K562 (cell line): ENCODE measurements around the gene SORT1. TPM values are rescaled to one million over a fixed set of nuclear protein-coding genes. Genes with fewer than 3 reads are reported as not detected.
A peak's percentile ranks its signal among the peaks of the same experiment; 100 is the strongest.

Source experiments
- FOXM1 ChIP-seq, 2 experiments: fragments of 450-650 bp in 1 of 2; sonication (generic) in 1 of 2; formaldehyde crosslinking in 1 of 2; IDR thresholded peaks; 2 replicates each; pipeline versions ENCODE4 v1.6.1 to v1.9.0; 2017 to 2022; ENCODE audit warnings: low read depth in 2 of 2, mild to moderate bottlenecking in 2 of 2, missing genetic modification reagents in 1 of 2, moderate library complexity in 1 of 2
- FOXP4 ChIP-seq: sonication (generic); formaldehyde crosslinking; IDR thresholded peaks from 2 replicates; pipeline ENCODE4 v1.8.0; 2022; ENCODE audit warnings: mild to moderate bottlenecking, missing genetic modification reagents, borderline replicate concordance
- GMEB1 ChIP-seq: fragments of 250-450 bp; sonication (Bioruptor Pico); IDR thresholded peaks from 2 replicates; pipeline ENCODE4 v1.4.0; 2020; ENCODE audit warnings: mild to moderate bottlenecking
- MAFF ChIP-seq: IDR thresholded peaks from 2 replicates; pipeline ENCODE4 v1.6.1; 2012; ENCODE audit warnings: low read length, improper control_type of control experiment
- MCM2 ChIP-seq: fragments of 450-650 bp; IDR thresholded peaks from 2 replicates; pipeline ENCODE4 v1.6.1; 2017; ENCODE audit warnings: low read depth, mild to moderate bottlenecking
- MEIS2 ChIP-seq: fragments of 450-650 bp; IDR thresholded peaks from 2 replicates; pipeline ENCODE4 v1.6.1; 2014; ENCODE audit warnings: mild to moderate bottlenecking; ENCODE audit not compliant: partially characterized antibody
- MIER1 ChIP-seq: fragments of 450-650 bp; IDR thresholded peaks from 2 replicates; pipeline ENCODE4 v1.6.1; 2016; ENCODE audit warnings: antibody characterized with exemption, mild to moderate bottlenecking, low read depth
- NFE2L1 ChIP-seq: fragments of 450-650 bp; IDR thresholded peaks from 2 replicates; pipeline ENCODE4 v1.6.1; 2016; ENCODE audit warnings: missing genetic modification characterization, low read depth, mild to moderate bottlenecking, missing compliant biosample characterization, moderate library complexity, borderline replicate concordance
- RB1 ChIP-seq: fragments of 450-650 bp; IDR thresholded peaks from 2 replicates; pipeline ENCODE4 v1.6.1; 2017; ENCODE audit warnings: low read depth, mild to moderate bottlenecking
- RFX7 ChIP-seq: fragments of 250-450 bp; sonication (Bioruptor Pico); IDR thresholded peaks from 2 replicates; pipeline ENCODE4 v1.5.1; 2021; ENCODE audit warnings: mild to moderate bottlenecking
- STAT6 ChIP-seq: sonication (generic); formaldehyde crosslinking; IDR thresholded peaks from 2 replicates; pipeline ENCODE4 v1.8.1; 2023; ENCODE audit warnings: mild to moderate bottlenecking, missing genetic modification reagents
- TOE1 ChIP-seq, 2 experiments: fragments of 450-650 bp in 1 of 2; sonication (generic) in 1 of 2; formaldehyde crosslinking in 1 of 2; IDR thresholded peaks; 2 replicates each; pipeline versions ENCODE4 v1.7.1 to v1.8.0; 2016 to 2022; ENCODE audit warnings: borderline replicate concordance in 2 of 2, mild to moderate bottlenecking in 2 of 2, antibody characterized with exemption in 1 of 2, inconsistent platforms in 1 of 2, low read depth in 1 of 2, missing genetic modification reagents in 1 of 2, moderate library complexity in 1 of 2
- ZNF12 ChIP-seq: sonication (generic); formaldehyde crosslinking; IDR thresholded peaks from 2 replicates; pipeline ENCODE4 v1.4.0; 2020; ENCODE audit warnings: mild to moderate bottlenecking, missing genetic modification reagents
- ZNF263 ChIP-seq: sonication (generic); formaldehyde crosslinking; IDR thresholded peaks from 2 replicates; pipeline ENCODE4 v1.8.0; 2022; ENCODE audit warnings: mild to moderate bottlenecking, missing genetic modification reagents, borderline replicate concordance
- ZNF395 ChIP-seq: fragments of 200-800 bp; sonication (Bioruptor generic); IDR thresholded peaks from 2 replicates; pipeline ENCODE4 v1.6.1; 2017; ENCODE audit warnings: missing genetic modification characterization, missing compliant biosample characterization
- polyA plus RNA-seq, 8 experiments: library from polyadenylated mRNA; depleted of rRNA in 4 of 8; stranded (reverse) in 5 of 8; unstranded in 3 of 8; fragments of >200 nt; fragmentation: Nextera tagmentation in 2 of 8; fragmentation: Illumina TruSeq in 1 of 8; extraction: Ambion mirVana in 2 of 8; extraction: Trizol in 1 of 8; gene quantifications; 2 replicates each; pipeline versions ENCODE4 v1.2.1 to v1.2.3, GENCODE V29; 2011 to 2014; ENCODE audit warnings: inconsistent platforms in 1 of 8, missing spikeins in 1 of 8
- total RNA-seq, 7 experiments: library from RNA; depleted of rRNA in 6 of 7; stranded (reverse); fragments of >200 nt in 6 of 7; fragmentation: Illumina TruSeq in 2 of 7; extraction: Trizol in 2 of 7; gene quantifications; 2 replicates each; pipeline versions ENCODE4 v1.2.1 to v1.2.3, GENCODE V29; 2011 to 2021; ENCODE audit warnings: low replicate concordance in 1 of 7
- TF ChIP-seq, protein P1 (sequence below): sonication (generic); formaldehyde crosslinking; IDR thresholded peaks from 2 replicates; pipeline ENCODE4 v1.8.0; 2023; ENCODE audit warnings: mild to moderate bottlenecking, missing genetic modification reagents

SORT1 gene
- total and polyA plus RNA-seq, 9 of the 15 experiments (the other 6 are each of a cell fraction or from before 2014, with no cell fraction given): 27.4 to 112 (median 65.0) TPM

DNA sequence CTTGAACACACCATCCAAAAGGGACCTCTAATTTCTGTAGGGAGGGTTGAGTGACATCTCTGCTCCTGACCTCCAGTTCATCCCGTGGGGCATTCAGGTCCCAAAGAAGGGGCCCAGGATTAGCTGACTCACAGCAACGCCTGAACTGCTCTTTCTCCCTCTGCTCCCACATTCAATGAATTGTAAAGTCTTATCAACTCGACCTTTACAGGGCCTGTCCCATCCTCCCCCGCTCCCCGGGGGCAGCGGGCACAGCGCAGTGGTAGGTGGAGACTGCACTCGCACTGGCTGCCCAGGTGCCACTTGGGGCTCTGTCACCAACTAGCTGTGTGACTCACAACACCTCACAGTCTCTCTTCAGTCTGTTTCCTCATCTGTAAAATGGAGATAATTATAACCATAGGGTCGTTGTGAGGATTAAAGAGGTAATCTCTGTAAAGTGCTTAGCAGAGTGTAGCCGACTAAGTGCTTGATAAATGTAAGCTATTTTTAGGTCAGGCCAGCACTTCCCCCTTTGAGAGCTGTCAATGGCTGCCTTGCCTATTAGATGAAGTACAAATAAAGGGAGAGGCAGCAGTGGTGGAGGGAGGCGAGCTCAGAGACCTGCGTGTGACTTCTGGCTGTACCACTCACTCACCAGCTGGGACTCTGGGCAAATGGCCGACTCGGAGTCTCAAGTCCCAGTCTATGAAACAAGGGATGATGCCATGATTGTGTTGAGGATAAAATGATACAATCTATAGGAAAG is 90.3 kb downstream of the SORT1 start (continued):
- TF ChIP-seq STAT6 (no peak), MEIS2 (peak; percentile 58), ZNF263 (CRISPR knock-in tag) (peak; percentile 3; the same call in 1 of the 2 replicates), MIER1 (no peak), GMEB1 (no peak), TOE1 (IDR thresholded peaks at IDR 0.05; ENCODE audit: borderline replicate concordance) (no peak), TOE1 (CRISPR knock-in tag; IDR thresholded peaks at IDR 0.05; ENCODE audit: borderline replicate concordance, low read depth) (peak; percentile 76; the same call in 1 of the 2 replicates), RFX7 (no peak), MCM2 (no peak), ZNF12 (CRISPR knock-in tag) (no peak), MAFF (peak; percentile 5; the same call in 1 of the 2 replicates), ZNF395 (CRISPR knock-in tag) (no peak), FOXP4 (CRISPR knock-in tag) (no peak), FOXM1 (IDR thresholded peaks at IDR 0.05; ENCODE audit: low read depth) (peak; percentile 44; the same call in 1 of the 2 replicates), FOXM1 (CRISPR knock-in tag; IDR thresholded peaks at IDR 0.05; ENCODE audit: low read depth) (no peak), NFE2L1 (tag) (no peak), RB1 (no peak; the same call in 1 of the 2 replicates)
- TF ChIP-seq, protein P1, sequence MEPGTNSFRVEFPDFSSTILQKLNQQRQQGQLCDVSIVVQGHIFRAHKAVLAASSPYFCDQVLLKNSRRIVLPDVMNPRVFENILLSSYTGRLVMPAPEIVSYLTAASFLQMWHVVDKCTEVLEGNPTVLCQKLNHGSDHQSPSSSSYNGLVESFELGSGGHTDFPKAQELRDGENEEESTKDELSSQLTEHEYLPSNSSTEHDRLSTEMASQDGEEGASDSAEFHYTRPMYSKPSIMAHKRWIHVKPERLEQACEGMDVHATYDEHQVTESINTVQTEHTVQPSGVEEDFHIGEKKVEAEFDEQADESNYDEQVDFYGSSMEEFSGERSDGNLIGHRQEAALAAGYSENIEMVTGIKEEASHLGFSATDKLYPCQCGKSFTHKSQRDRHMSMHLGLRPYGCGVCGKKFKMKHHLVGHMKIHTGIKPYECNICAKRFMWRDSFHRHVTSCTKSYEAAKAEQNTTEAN (CRISPR knock-in tag): no peak
